C4-2B (cell line): Measurements from ENCODE around the gene DLX5.

Experiments used
- CTCF ChIP-seq: fragments of 450-650 bp; conservative IDR thresholded peaks from 2 replicates; pipeline ENCODE4 v1.5.1; 2017; ENCODE audit warnings: mild to moderate bottlenecking
- ZFX ChIP-seq: fragments of 450-650 bp; IDR thresholded peaks from 2 replicates; pipeline ENCODE4 v1.6.1; 2017

GRCh38 chr7:96987719-96988118 is 36.9 kb downstream of the DLX5 start:
- TF ChIP-seq CTCF = no peak
- TF ChIP-seq ZFX = no peak
